GM13976 (cell line): ENCODE results near the gene TENM3.

Source experiments
- DNase-seq: peaks from one replicate; pipeline ENCODE4 v3.0.0; 2012; ENCODE audit warnings: low spot score
- CTCF ChIP-seq: IDR thresholded peaks from 2 replicates; pipeline ENCODE4 v1.5.1; 2012; ENCODE audit warnings: borderline replicate concordance, mild to moderate bottlenecking; ENCODE audit not compliant: insufficient read depth; ENCODE audit errors: extremely low read depth, missing control alignments, control extremely low read depth
- in situ Hi-C: fragments of 300-500 bp; cut with MboI; formaldehyde crosslinking; loops from one replicate; pipeline ENCODE4 v1.12.0; 2022; ENCODE audit warnings: low sequenced_read_pairs, mixed read lengths, inconsistent platforms; ENCODE audit not compliant: unreplicated experiment

The TENM3 gene

GRCh38 chr4:182531555-182532162 is 288.5 kb downstream of the TENM3 start:
- in situ Hi-C loops = no loop called here
- TF ChIP-seq CTCF = no peak
- DNase-seq = no peak

GRCh38 chr4:182532441-182532840 is 289.2 kb downstream of the TENM3 start:
- in situ Hi-C loops = no loop called here
- no peak for DNase-seq
- TF ChIP-seq CTCF = no peak

- no peak for DNase-seq
- no peak for TF ChIP-seq CTCF
- in situ Hi-C loops = no loop called here
Observed at GRCh38 chr4:182533964-182534363, 290.8 kb downstream of the TENM3 start.

- no peak for DNase-seq
- TF ChIP-seq CTCF = no peak
- in situ Hi-C loops = no loop called here
Observed at GRCh38 chr4:182536221-182536811, 293.1 kb downstream of the TENM3 start.

- DNase-seq = no peak
- in situ Hi-C loops = no loop called here
- no peak for TF ChIP-seq CTCF
Observed at GRCh38 chr4:182537031-182537795, 294.0 kb downstream of the TENM3 start.

GRCh38 chr4:182538031-182538430 is 294.8 kb downstream of the TENM3 start:
- in situ Hi-C loops = no loop called here
- DNase-seq = no peak

More at GRCh38 chr4:182538031-182538430, 294.8 kb downstream of the TENM3 start:
- TF ChIP-seq CTCF = no peak
